Measurements from ENCODE around the gene SCGB1D4.

The SCGB1D4 gene

DNA sequence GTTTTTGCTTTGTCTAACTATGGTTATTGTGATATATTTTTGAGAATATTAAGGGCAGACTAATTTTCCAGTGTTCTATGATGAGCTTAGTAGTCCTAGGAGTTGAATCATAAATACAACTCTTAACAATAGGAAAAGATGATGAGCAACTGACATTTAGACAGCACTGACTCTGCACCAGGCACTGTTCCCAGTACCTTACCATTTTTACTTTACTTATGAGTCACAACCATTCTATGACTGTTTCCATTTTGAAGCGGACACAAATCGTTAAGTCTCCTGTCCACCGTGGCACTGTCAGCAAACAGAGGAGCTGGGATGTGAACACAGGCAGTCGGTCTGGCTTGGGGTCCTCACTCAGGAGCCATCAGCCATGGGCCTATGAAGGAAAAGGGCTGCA is 32.3 kb downstream of the SCGB1D4 start:
- Histone ChIP-seq H4K20me1 (ENCODE audit: insufficient read depth, low read length) (no peaks in the 10 kb centered on the region), H3K4me1 (ENCODE audit: low read length) (no peaks in the 10 kb centered on the region), H3K9me3 (ENCODE audit: insufficient read depth, low read length) (no peaks in the 10 kb centered on the region), H2AFZ (ENCODE audit: low read depth, low read length) (no peak overlapping the region), H3K36me3 (replicated peaks; ENCODE audit: low read depth, low read length) (no peaks in the 10 kb centered on the region), H3K9ac (ENCODE audit: low read length) (no peak overlapping the region), H3K27ac (ENCODE audit: low read length) (no peak overlapping the region), H3K79me2 (ENCODE audit: low read length) (no peaks in the 10 kb centered on the region), H3K27me3 (ENCODE audit: low read depth, low read length) (peaks cover 43% of the 10 kb centered on the region), H3K4me2 (ENCODE audit: low read length) (no peak overlapping the region), H3K4me3 (ENCODE audit: low read length) (no peak overlapping the region)
- no peak for TF ChIP-seq EZH2phosphoT487 (IDR thresholded peaks at IDR 0.05; ENCODE audit: low read depth)
- no peak for TF ChIP-seq CTCF (IDR thresholded peaks at IDR 0.05; ENCODE audit: low read depth, low read length)

GRCh38 chr11:62264004-62264403 is 34.9 kb downstream of the SCGB1D4 start:
- no peaks in the 10 kb centered on the region for H4K20me1 ChIP-seq (ENCODE audit: insufficient read depth, low read length)
- no peak for TF ChIP-seq EZH2phosphoT487 (IDR thresholded peaks at IDR 0.05; ENCODE audit: low read depth)
- no peak for TF ChIP-seq CTCF (IDR thresholded peaks at IDR 0.05; ENCODE audit: low read depth, low read length)
- H3K27me3 ChIP-seq (ENCODE audit: low read depth, low read length), result peaks cover 47% of the 10 kb centered on the region
- H3K4me3 ChIP-seq (ENCODE audit: low read length), result no peak overlapping the region
- no peaks in the 10 kb centered on the region for H3K9me3 ChIP-seq (ENCODE audit: insufficient read depth, low read length)
- no peak overlapping the region for H3K27ac ChIP-seq (ENCODE audit: low read length)
- no peaks in the 10 kb centered on the region for H3K36me3 ChIP-seq (replicated peaks; ENCODE audit: low read depth, low read length)
- H3K4me2 ChIP-seq (ENCODE audit: low read length), result no peak overlapping the region
- H3K4me1 ChIP-seq (ENCODE audit: low read length), result no peaks in the 10 kb centered on the region
- no peak overlapping the region for H2AFZ ChIP-seq (ENCODE audit: low read depth, low read length)
- H3K79me2 ChIP-seq (ENCODE audit: low read length), result no peaks in the 10 kb centered on the region
- H3K9ac ChIP-seq (ENCODE audit: low read length), result no peak overlapping the region

- Histone ChIP-seq H3K36me3 (replicated peaks; ENCODE audit: low read depth, low read length) (no peaks in the 10 kb centered on the region), H3K9me3 (ENCODE audit: insufficient read depth, low read length) (no peaks in the 10 kb centered on the region), H3K27ac (ENCODE audit: low read length) (no peak overlapping the region), H3K4me1 (ENCODE audit: low read length) (no peaks in the 10 kb centered on the region), H2AFZ (ENCODE audit: low read depth, low read length) (no peak overlapping the region), H3K27me3 (ENCODE audit: low read depth, low read length) (peaks cover 62% of the 10 kb centered on the region), H3K9ac (ENCODE audit: low read length) (no peak overlapping the region), H3K79me2 (ENCODE audit: low read length) (no peaks in the 10 kb centered on the region), H3K4me2 (ENCODE audit: low read length) (no peak overlapping the region), H4K20me1 (ENCODE audit: insufficient read depth, low read length) (no peaks in the 10 kb centered on the region), H3K4me3 (ENCODE audit: low read length) (no peak overlapping the region)
- no peak for TF ChIP-seq EZH2phosphoT487 (IDR thresholded peaks at IDR 0.05; ENCODE audit: low read depth)
- TF ChIP-seq CTCF (IDR thresholded peaks at IDR 0.05; ENCODE audit: low read depth, low read length), result no peak
Measured at GRCh38 chr11:62260261-62260953, 38.5 kb downstream of the SCGB1D4 start.

DNA sequence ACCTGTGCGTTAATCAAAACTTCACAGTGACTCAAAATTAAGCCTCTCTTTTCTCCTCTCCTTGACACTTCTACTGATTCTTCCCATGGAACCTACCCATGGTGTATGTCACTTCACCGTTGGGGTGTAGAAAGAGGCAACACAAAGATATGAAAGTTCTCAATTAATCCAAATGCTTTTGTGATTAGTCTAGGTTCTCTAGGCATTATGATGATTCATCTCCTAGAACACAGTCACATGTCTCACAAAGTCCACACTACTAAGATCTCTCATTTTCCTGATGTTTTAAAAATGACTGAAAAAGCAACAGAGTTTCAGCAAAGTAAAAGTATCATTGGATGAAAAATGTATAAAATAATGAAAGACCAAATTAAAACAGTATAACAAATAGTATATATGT is 42.6 kb downstream of the SCGB1D4 start:
- Histone ChIP-seq H4K20me1 (ENCODE audit: insufficient read depth, low read length) (no peaks in the 10 kb centered on the region), H3K9ac (ENCODE audit: low read length) (no peak overlapping the region), H3K4me2 (ENCODE audit: low read length) (no peak overlapping the region), H3K27me3 (ENCODE audit: low read depth, low read length) (peaks cover 35% of the 10 kb centered on the region), H3K36me3 (replicated peaks; ENCODE audit: low read depth, low read length) (no peaks in the 10 kb centered on the region), H2AFZ (ENCODE audit: low read depth, low read length) (no peak overlapping the region), H3K9me3 (ENCODE audit: insufficient read depth, low read length) (peaks cover 18% of the 10 kb centered on the region; the same call in 1 of the 2 replicates), H3K4me1 (ENCODE audit: low read length) (no peaks in the 10 kb centered on the region), H3K4me3 (ENCODE audit: low read length) (no peak overlapping the region), H3K79me2 (ENCODE audit: low read length) (no peaks in the 10 kb centered on the region), H3K27ac (ENCODE audit: low read length) (no peak overlapping the region)
- TF ChIP-seq EZH2phosphoT487 (IDR thresholded peaks at IDR 0.05; ENCODE audit: low read depth), result no peak
- no peak for TF ChIP-seq CTCF (IDR thresholded peaks at IDR 0.05; ENCODE audit: low read depth, low read length)
